GM12801 (cell line): Measurements from ENCODE around the gene ARIH2.

Experiments
- TF ChIP-seq, protein P1 (sequence below): IDR thresholded peaks from one replicate; pipeline ENCODE4 v1.5.1; 2011; ENCODE audit warnings: control low read depth; ENCODE audit not compliant: insufficient read length; ENCODE audit errors: extremely low read depth

The ARIH2 gene

GRCh38 chr3:49030321-49030720 lies 111.7 kb downstream of the ARIH2 start:
- TF ChIP-seq, protein P1, sequence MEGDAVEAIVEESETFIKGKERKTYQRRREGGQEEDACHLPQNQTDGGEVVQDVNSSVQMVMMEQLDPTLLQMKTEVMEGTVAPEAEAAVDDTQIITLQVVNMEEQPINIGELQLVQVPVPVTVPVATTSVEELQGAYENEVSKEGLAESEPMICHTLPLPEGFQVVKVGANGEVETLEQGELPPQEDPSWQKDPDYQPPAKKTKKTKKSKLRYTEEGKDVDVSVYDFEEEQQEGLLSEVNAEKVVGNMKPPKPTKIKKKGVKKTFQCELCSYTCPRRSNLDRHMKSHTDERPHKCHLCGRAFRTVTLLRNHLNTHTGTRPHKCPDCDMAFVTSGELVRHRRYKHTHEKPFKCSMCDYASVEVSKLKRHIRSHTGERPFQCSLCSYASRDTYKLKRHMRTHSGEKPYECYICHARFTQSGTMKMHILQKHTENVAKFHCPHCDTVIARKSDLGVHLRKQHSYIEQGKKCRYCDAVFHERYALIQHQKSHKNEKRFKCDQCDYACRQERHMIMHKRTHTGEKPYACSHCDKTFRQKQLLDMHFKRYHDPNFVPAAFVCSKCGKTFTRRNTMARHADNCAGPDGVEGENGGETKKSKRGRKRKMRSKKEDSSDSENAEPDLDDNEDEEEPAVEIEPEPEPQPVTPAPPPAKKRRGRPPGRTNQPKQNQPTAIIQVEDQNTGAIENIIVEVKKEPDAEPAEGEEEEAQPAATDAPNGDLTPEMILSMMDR, result no peak

DNA sequence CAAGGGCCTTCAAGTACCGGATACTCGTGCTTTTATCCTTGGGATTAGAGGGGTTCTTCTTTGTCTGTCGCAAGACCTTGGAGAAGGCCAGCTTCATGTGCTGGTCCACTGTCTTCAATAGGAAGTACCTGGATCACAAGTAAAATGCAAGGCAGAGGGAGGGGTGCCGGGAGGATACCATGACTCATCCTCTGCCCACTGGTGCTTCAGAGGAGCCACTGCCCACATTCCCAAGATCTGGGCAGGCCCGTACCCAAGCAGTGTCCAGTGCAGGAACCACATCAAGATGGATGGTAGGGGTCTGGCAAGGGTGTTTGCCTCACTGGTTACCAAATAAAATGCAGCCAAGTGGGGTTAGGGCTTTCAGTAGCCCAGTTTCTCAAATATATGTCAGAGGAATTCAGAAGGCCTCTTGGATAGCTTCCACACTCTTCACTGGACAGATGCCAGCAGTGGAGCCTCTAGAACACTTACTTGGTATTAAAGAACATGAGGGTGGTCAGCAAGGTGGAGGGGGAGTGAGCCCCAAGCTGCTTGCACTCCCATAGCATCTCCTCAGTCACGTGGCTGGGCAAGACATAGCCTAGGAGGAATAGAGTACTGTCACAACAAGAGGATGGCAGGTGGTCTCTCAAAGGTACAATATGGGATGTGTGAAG lies 114.1 kb downstream of the ARIH2 start:
- TF ChIP-seq, protein P1, result no peak

DNA sequence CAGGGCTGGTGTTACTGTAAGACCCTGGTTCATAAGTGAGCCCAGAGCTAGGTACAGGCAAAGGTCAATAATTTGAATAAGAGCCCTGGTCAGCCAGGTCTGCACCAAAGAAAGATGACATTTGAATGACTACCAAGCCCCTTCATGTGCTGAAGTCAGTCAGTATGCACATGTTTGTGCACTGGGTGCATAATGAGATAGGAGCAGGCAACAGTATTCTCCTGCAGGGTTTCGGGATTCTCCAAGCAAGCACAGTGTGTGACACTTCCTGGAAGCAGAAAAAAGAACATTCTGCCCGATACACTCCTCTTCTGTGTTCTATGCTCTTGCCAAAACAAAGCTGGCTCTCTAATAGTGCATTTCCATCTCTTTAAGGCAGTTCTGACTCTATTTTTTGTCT lies 116.0 kb downstream of the ARIH2 start:
- TF ChIP-seq, protein P1, result no peak

DNA sequence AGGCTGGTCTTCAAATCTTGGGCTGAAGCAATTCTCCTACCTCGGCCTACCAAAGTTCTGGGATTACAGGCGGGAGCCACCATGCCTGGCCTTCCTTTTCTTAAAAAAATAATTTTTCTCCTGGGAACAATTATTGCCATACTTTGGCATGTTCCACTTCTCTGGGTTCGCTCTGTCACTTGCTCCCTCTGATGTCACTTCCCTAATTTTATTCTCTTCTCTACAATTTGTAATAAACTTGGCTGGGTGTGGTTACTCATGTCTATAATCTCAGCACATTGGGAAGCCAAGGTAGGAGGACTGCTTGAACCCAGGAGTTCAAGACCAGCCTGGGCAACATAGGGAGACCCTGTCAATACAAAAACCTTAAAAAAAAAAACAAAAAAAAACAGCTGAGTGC lies 116.6 kb downstream of the ARIH2 start:
- TF ChIP-seq, protein P1, result no peak
